CD4-positive, alpha-beta memory T cell (primary cell): Measurements from ENCODE around the gene B3GNT3. TPM values are rescaled to one million over a fixed set of nuclear protein-coding genes. Genes with fewer than 3 reads are reported as not detected.

Experiments used
- CTCF ChIA-PET: fragments of 350-600 bp; sonication (Branson Sonifier 250); formaldehyde crosslinking; loops from one replicate; lab custom pipeline; 2021; ENCODE audit warnings: inconsistent platforms; ENCODE audit not compliant: partially characterized antibody; lab: Charles Lee
- POLR2A ChIA-PET: fragments of 350-600 bp; sonication (Branson Sonifier 250); formaldehyde crosslinking; loops from one replicate; lab custom pipeline; 2021; ENCODE audit not compliant: partially characterized antibody; lab: Charles Lee
- DNase-seq, 5 donors: peaks; one replicate each; pipeline versions ENCODE4 v3.0.0 to v3.0.0-alpha.2; 2020 to 2022; ENCODE audit warnings: mixed read lengths in 1 of 5
- H3K27ac ChIP-seq: one replicate; pipeline ENCODE4 v1.7.0; 2013; ENCODE audit warnings: low read depth, low read length
- H3K27me3 ChIP-seq: 2 replicates; pipeline ENCODE4 v1.7.0; 2013; ENCODE audit warnings: mild to moderate bottlenecking, low read length, moderate library complexity; ENCODE audit not compliant: insufficient read depth
- H3K36me3 ChIP-seq: 2 replicates; pipeline ENCODE4 v1.7.0; 2013; ENCODE audit warnings: mild to moderate bottlenecking, low read length, moderate library complexity; ENCODE audit not compliant: insufficient read depth
- H3K4me1 ChIP-seq: 2 replicates; pipeline ENCODE4 v1.7.0; 2013; ENCODE audit warnings: mild to moderate bottlenecking, low read length, moderate library complexity; ENCODE audit not compliant: insufficient read depth
- H3K4me3 ChIP-seq, 2 donors: one replicate each; pipeline ENCODE4 v1.7.0; 2013; ENCODE audit warnings: low read length in 2 of 2, mild to moderate bottlenecking in 1 of 2
- H3K9me3 ChIP-seq, 2 donors: one replicate each; pipeline ENCODE4 v1.7.0; 2013; ENCODE audit warnings: low read length in 2 of 2, control low read depth in 1 of 2; ENCODE audit not compliant: control insufficient read depth in 1 of 2
- H3K27ac Mint-ChIP-seq, 7 donors: one replicate each; pipeline ENCODE4 v1.8.0; 2020 to 2021; ENCODE audit warnings: mixed read lengths in 7 of 7, mild to moderate bottlenecking in 6 of 7, inconsistent platforms in 3 of 7, moderate library complexity in 3 of 7
- H3K27me3 Mint-ChIP-seq, 2 donors: one replicate each; pipeline ENCODE4 v1.8.0; 2020 to 2021; ENCODE audit warnings: mixed read lengths in 2 of 2
- H3K36me3 Mint-ChIP-seq, 2 donors: one replicate each; pipeline ENCODE4 v1.8.0; 2020 to 2021; ENCODE audit warnings: mixed read lengths in 2 of 2, inconsistent platforms in 1 of 2, mild to moderate bottlenecking in 1 of 2
- H3K4me1 Mint-ChIP-seq, 4 donors: one replicate each; pipeline ENCODE4 v1.8.0; 2020 to 2021; ENCODE audit warnings: mixed read lengths in 4 of 4, mild to moderate bottlenecking in 1 of 4
- H3K4me3 Mint-ChIP-seq, 8 donors: one replicate each; pipeline ENCODE4 v1.8.0; 2020 to 2021; ENCODE audit warnings: mixed read lengths in 8 of 8, mild to moderate bottlenecking in 7 of 8, moderate library complexity in 6 of 8, inconsistent platforms in 3 of 8
- H3K9me3 Mint-ChIP-seq, 8 donors: one replicate each; pipeline ENCODE4 v1.8.0; 2020 to 2021; ENCODE audit warnings: mixed read lengths in 8 of 8, mild to moderate bottlenecking in 5 of 8, inconsistent platforms in 3 of 8, moderate library complexity in 1 of 8
- intact Hi-C: fragments of 100-400 bp; cut with micrococcal nuclease; formaldehyde crosslinking; loops from one replicate; pipeline ENCODE4 v1.15.1; 2023
- polyA plus RNA-seq, 2 donors: library from polyadenylated mRNA; unstranded; fragments of 300-500 nt; fragmentation: Illumina TruSeq; gene quantifications; one replicate each; pipeline ENCODE4 v1.2.3, GENCODE V29; 2021
- total RNA-seq, 2 experiments: library from RNA; stranded (reverse); gene quantifications; one replicate each; pipeline ENCODE4 v1.2.3, GENCODE V29; 2021

Gene B3GNT3
- total and polyA plus RNA-seq, 4 experiments from 2014 or later: 0.34 to 0.72 TPM; not detected in 2

DNA sequence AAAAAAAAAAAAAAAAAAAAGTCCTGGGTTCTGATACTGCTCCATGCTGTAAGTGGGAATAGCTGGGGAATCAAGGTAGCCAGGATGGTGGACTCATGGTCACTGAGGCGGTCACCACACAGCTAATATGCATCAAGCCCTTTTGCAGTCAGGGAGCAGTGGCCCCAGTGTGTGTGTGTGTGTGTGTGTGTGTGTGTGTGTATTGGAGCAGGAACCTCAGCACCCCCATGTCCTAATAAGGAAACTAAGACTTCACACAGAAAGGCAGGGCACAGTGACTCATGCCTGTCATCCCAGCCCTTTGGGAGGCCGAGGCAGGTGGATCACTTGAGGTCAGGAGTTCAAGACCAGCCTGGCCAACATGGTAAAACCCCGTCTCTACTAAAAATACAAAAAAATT, 12.0 kb downstream of the B3GNT3 start:
- Mint-ChIP-seq H3K27me3 (no peaks in the 10 kb centered on the region), H3K36me3 (peaks cover 0 to 4% of the 10 kb centered on the region in 2 donors), H3K4me1 (peaks cover 19 to 54% (median 32%) of the 10 kb centered on the region in 4 donors), H3K9me3 (no peaks in the 10 kb centered on the region), H3K27ac (no peak overlapping the region), H3K4me3 (peak overlapping the region in 4 of 8 donors; percentile 5 to 39 (median 30))
- intact Hi-C loops: no loop called here
- Histone ChIP-seq H3K4me3 (no peak overlapping the region), H3K36me3 (no peaks in the 10 kb centered on the region), H3K27ac (no peak overlapping the region), H3K9me3 (no peaks in the 10 kb centered on the region), H3K4me1 (peaks cover 42% of the 10 kb centered on the region), H3K27me3 (no peaks in the 10 kb centered on the region)
- ChIA-PET POLR2A (interaction anchor here (6.6 kb wide), 1 partner anchor 41 kb away, joined by 60 read pairs; the partner anchor contains the start of gene JAK3), CTCF (interaction anchor here (0.9 kb wide), 1 partner anchor 52 kb away, joined by 3 read pairs; the partner anchor contains the start of gene RPL18A)
- DNase-seq: no peak

- Mint-ChIP-seq H3K4me3 (peak overlapping the region; percentile 43 to 82 (median 76)), H3K36me3 (peaks cover 0 to 4% of the 10 kb centered on the region in 2 donors), H3K4me1 (peaks cover 15 to 47% (median 28%) of the 10 kb centered on the region in 4 donors), H3K9me3 (no peaks in the 10 kb centered on the region), H3K27ac (peak overlapping the region in 3 of 7 donors; percentile 36 to 67 (median 42)), H3K27me3 (no peaks in the 10 kb centered on the region)
- Histone ChIP-seq H3K4me1 (peaks cover 34% of the 10 kb centered on the region), H3K27me3 (no peaks in the 10 kb centered on the region), H3K36me3 (no peaks in the 10 kb centered on the region), H3K4me3 (no peak overlapping the region), H3K27ac (no peak overlapping the region), H3K9me3 (no peaks in the 10 kb centered on the region)
- no peak for DNase-seq
- ChIA-PET POLR2A (interaction anchor here (1.0 kb wide), 2 partner anchors 40 to 42 kb away, joined by 3 read pairs; partner anchors contain the start of gene JAK3), CTCF (interaction anchor here (1.0 kb wide), 1 partner anchor 125 kb away, joined by 3 read pairs; the partner anchor contains the start of gene CCDC124)
- intact Hi-C loops: no loop called here
These were observed 12.9 kb downstream of the B3GNT3 start for GRCh38 chr19:17807731-17808316.

DNA sequence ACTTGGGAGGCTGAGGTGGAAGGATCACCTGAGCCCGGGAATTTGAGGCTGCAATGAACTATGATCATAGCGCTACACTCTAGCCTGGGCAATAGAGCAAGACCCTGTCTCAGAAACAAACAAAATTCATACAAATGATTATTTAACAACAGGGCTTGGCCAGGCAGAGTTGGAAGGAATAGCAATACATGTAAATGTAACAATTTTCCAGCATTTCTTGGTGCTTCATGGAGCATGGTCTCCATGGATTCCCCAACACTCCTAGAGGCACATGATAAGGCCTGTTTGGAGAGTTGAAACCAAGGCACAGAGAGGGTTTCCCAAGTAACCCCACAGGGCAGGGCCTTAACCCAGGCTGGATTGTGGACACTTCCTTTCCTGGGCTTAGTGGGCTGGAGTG, 16.2 kb downstream of the B3GNT3 start:
- H3K36me3 ChIP-seq: no peaks in the 10 kb centered on the region
- H3K4me3 ChIP-seq: no peak overlapping the region
- no peak overlapping the region for H3K4me3 Mint-ChIP-seq
- peaks cover 0 to 4% of the 10 kb centered on the region in 2 donors for H3K36me3 Mint-ChIP-seq
- H3K9me3 Mint-ChIP-seq: no peaks in the 10 kb centered on the region
- no peaks in the 10 kb centered on the region for H3K27me3 ChIP-seq
- ChIA-PET CTCF (no interaction called here), POLR2A (interaction anchor here (0.6 kb wide), 1 partner anchor 62 kb away, joined by 5 read pairs; no protein-coding TSS in a partner anchor)
- intact Hi-C loops: no loop called here
- peaks cover 20% of the 10 kb centered on the region for H3K4me1 ChIP-seq
- H3K9me3 ChIP-seq: no peaks in the 10 kb centered on the region
- H3K27me3 Mint-ChIP-seq: no peaks in the 10 kb centered on the region
- peaks cover 4 to 21% (median 7%) of the 10 kb centered on the region in 4 donors for H3K4me1 Mint-ChIP-seq
- no peak overlapping the region for H3K27ac ChIP-seq
- no peak overlapping the region for H3K27ac Mint-ChIP-seq
- DNase-seq: no peak

DNA sequence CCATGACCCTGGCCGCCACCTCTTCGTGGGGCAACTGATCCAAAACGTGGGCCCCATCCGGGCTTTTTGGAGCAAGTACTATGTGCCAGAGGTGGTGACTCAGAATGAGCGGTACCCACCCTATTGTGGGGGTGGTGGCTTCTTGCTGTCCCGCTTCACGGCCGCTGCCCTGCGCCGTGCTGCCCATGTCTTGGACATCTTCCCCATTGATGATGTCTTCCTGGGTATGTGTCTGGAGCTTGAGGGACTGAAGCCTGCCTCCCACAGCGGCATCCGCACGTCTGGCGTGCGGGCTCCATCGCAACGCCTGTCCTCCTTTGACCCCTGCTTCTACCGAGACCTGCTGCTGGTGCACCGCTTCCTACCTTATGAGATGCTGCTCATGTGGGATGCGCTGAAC, 16.7 kb downstream of the B3GNT3 start:
- ChIA-PET POLR2A (no interaction called here), CTCF (no interaction called here)
- Mint-ChIP-seq H3K4me1 (peaks cover 4 to 18% (median 7%) of the 10 kb centered on the region in 4 donors), H3K27me3 (no peaks in the 10 kb centered on the region), H3K9me3 (no peaks in the 10 kb centered on the region), H3K4me3 (no peak overlapping the region), H3K36me3 (peaks cover 1 to 4% of the 10 kb centered on the region in 2 donors), H3K27ac (peak overlapping the region in 1 of 7 donors; percentile 10)
- H3K9me3 ChIP-seq: no peaks in the 10 kb centered on the region
- no peak for DNase-seq
- H3K27me3 ChIP-seq: no peaks in the 10 kb centered on the region
- no peaks in the 10 kb centered on the region for H3K36me3 ChIP-seq
- H3K4me3 ChIP-seq: no peak overlapping the region
- peaks cover 15% of the 10 kb centered on the region for H3K4me1 ChIP-seq
- intact Hi-C loops: no loop called here
- H3K27ac ChIP-seq: no peak overlapping the region

DNA sequence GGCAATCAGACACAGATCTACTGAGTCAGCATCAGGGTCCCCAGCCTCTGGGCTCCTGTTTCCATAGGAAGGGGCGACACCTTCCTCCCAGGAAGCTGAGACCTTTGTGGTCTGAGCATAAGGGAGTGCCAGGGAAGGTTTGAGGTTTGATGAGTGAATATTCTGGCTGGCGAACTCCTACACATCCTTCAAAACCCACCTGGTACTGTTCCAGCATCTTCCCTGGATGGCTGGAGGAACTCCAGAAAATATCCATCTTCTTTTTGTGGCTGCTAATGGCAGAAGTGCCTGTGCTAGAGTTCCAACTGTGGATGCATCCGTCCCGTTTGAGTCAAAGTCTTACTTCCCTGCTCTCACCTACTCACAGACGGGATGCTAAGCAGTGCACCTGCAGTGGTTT, 17.2 kb downstream of the B3GNT3 start:
- Histone ChIP-seq H3K27me3 (no peaks in the 10 kb centered on the region), H3K9me3 (no peaks in the 10 kb centered on the region), H3K27ac (no peak overlapping the region), H3K36me3 (no peaks in the 10 kb centered on the region), H3K4me1 (peaks cover 11% of the 10 kb centered on the region), H3K4me3 (no peak overlapping the region)
- no peak for DNase-seq
- H3K27me3 Mint-ChIP-seq: no peaks in the 10 kb centered on the region
- peaks cover 1 to 4% of the 10 kb centered on the region in 2 donors for H3K36me3 Mint-ChIP-seq
- peaks cover 4 to 14% (median 7%) of the 10 kb centered on the region in 4 donors for H3K4me1 Mint-ChIP-seq
- no peaks in the 10 kb centered on the region for H3K9me3 Mint-ChIP-seq
- intact Hi-C loops: no loop called here
- CTCF ChIA-PET: no interaction called here
- H3K4me3 Mint-ChIP-seq: no peak overlapping the region
- H3K27ac Mint-ChIP-seq: peak overlapping the region in 1 of 7 donors; percentile 10
- POLR2A ChIA-PET: no interaction called here

DNA sequence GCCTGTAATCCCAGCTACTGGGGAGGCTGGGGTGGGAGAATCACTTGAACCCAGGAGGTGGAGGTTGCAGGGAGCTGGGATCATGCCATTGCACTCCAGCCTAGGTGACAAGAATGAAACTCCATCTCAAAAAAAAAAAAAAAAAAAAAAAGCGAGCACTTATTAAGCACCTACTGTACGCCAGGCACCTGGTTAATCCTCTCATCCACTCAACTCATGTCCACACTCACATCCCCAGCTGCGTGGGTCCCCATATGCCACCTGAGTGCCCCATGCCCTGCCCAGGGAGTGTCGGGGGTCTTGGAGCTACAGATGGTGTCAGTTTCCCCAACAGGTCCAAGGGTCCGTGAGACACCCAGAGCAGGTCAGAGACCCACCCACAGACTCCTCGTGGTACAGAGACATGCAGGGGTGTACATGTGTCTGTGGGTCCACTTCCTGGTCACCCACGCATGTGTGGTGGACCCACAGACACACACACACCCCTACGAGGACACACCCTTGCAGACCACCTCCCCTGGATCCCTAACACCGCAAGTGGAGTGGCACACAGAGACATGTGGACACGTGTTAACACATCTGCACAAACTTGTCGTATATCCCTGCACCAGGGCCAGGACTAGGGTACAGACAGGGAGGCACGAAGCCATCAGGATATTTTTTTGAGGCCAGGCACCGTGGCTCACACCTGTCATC, 22.9 kb downstream of the B3GNT3 start:
- peaks cover 0 to 1% of the 10 kb centered on the region in 2 donors for H3K36me3 Mint-ChIP-seq
- H3K4me1 ChIP-seq: no peaks in the 10 kb centered on the region
- H3K4me1 Mint-ChIP-seq: peaks cover 0 to 2% (median 0%) of the 10 kb centered on the region in 4 donors

GRCh38 chr19:17821190-17821589, 26.3 kb downstream of the B3GNT3 start, which contains the start of gene INSL3:
TSS of gene INSL3 (minus strand) at chr19:17821519. CDS start at chr19:17821506, 13 bp downstream.
- Histone ChIP-seq H3K4me1 (no peaks in the 10 kb centered on the region), H3K27ac (no peak within 1 kb of the TSS), H3K27me3 (no peaks in the 10 kb centered on the region), H3K9me3 (no peaks in the 10 kb centered on the region), H3K36me3 (no peaks in the 10 kb centered on the region), H3K4me3 (no peak within 1 kb of the TSS)
- CTCF ChIA-PET: no interaction called here
- no peaks in the 10 kb centered on the region for H3K9me3 Mint-ChIP-seq
- POLR2A ChIA-PET: interaction anchor here (0.6 to 2.5 kb wide), 2 partner anchors 9 to 18 kb away, joined by 3 to 8 read pairs; no protein-coding TSS in a partner anchor
- peaks cover 0 to 2% (median under 1%) of the 10 kb centered on the region in 4 donors for H3K4me1 Mint-ChIP-seq
- no peak within 1 kb of the TSS for H3K27ac Mint-ChIP-seq
- H3K27me3 Mint-ChIP-seq: no peaks in the 10 kb centered on the region
- peaks cover 7 to 10% of the 10 kb centered on the region in 2 donors for H3K36me3 Mint-ChIP-seq
- H3K4me3 Mint-ChIP-seq: no peak within 1 kb of the TSS
- no peak for DNase-seq
- intact Hi-C loops: no loop called here

More for the DNA sequence above, 22.9 kb downstream of the B3GNT3 start:
- no peak overlapping the region for H3K27ac Mint-ChIP-seq
- ChIA-PET POLR2A (interaction anchor here (0.9 kb wide), 1 partner anchor 15 kb away, joined by 3 read pairs; no protein-coding TSS in a partner anchor), CTCF (no interaction called here)
- intact Hi-C loops: no loop called here
- no peaks in the 10 kb centered on the region for H3K27me3 ChIP-seq
- no peaks in the 10 kb centered on the region for H3K36me3 ChIP-seq
- no peaks in the 10 kb centered on the region for H3K27me3 Mint-ChIP-seq
- no peak overlapping the region for H3K27ac ChIP-seq
- no peak for DNase-seq
- H3K4me3 Mint-ChIP-seq: no peak overlapping the region
- no peaks in the 10 kb centered on the region for H3K9me3 ChIP-seq
- no peak overlapping the region for H3K4me3 ChIP-seq
- H3K9me3 Mint-ChIP-seq: no peaks in the 10 kb centered on the region
